Stomach smooth muscle (tissue), 2 donors: Measurements from ENCODE around the gene PON3.
A peak's percentile ranks its signal among the peaks of the same experiment; 100 is the strongest.

Experiments used
- H3K27ac ChIP-seq: one replicate; pipeline ENCODE4 v1.7.0; 2013; ENCODE audit warnings: mild to moderate bottlenecking, low read length, inconsistent platforms
- H3K27me3 ChIP-seq, 2 donors: one replicate each; pipeline ENCODE4 v1.7.0; 2013; ENCODE audit warnings: low read length in 2 of 2; ENCODE audit not compliant: insufficient read depth in 2 of 2, control insufficient read depth in 1 of 2
- H3K36me3 ChIP-seq, 2 donors: one replicate each; pipeline ENCODE4 v1.7.0; 2013; ENCODE audit warnings: low read length in 2 of 2; ENCODE audit not compliant: control insufficient read depth in 2 of 2, insufficient read depth in 2 of 2
- H3K4me1 ChIP-seq: one replicate; pipeline ENCODE4 v1.7.0; 2013; ENCODE audit warnings: low read length; ENCODE audit not compliant: control insufficient read depth, insufficient read depth
- H3K4me3 ChIP-seq, 2 donors: one replicate each; pipeline ENCODE4 v1.7.0; 2013; ENCODE audit warnings: low read length in 2 of 2
- H3K9ac ChIP-seq, 2 donors: one replicate each; pipeline ENCODE4 v1.7.0; 2013; ENCODE audit warnings: low read length in 2 of 2, mild to moderate bottlenecking in 1 of 2
- H3K9me3 ChIP-seq, 2 donors: one replicate each; pipeline ENCODE4 v1.7.0; 2013; ENCODE audit warnings: low read length in 2 of 2; ENCODE audit not compliant: control insufficient read depth in 2 of 2
- donor health status: healthy.
- donor health status: Pancreatic carcinoma.

PON3 gene

DNA sequence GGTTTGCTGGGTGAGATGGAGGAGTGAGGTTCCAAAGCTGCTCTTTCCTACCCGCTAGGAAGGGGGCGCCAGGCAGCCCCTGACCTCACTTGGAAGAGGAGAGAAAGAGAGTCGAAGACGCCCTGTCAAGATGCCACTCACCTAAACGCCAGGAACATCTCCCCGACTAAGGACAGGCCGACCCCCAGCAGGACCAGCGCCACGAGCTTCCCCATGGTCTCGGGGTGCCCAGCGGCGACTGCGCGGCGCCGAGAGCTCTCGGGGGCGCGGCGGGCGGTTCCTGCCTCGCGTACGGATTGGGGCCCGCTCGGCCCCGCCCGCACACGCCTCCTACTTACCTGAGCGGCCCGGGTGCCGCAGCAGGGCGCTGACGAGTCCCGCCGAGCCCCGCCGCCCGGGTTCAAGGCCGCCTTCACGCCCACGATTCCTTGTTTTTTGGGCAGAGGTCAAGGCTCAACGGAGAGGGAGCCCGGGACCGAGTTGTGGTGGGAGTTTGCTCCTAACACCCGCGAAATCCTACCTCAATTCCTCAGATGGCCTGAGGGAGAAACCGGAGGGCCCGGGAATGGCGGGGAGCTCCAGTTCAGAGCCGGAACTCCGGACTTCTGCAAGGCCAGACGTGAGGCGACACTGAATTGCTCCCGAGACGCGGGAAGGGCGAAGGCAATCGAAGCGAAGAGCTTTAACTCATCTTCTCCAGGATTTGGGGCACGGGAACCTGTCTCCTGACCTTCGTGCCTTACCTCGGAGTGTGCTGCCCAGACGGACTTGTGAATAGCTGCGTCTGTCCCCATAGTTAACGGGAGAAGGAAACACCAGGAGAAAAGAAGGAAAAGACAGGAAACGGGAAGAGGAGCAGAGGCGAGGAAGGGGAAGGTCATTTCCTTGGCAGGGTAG lies at the start of gene PON3:
TSS of gene PON3 (minus strand) at position 240 of the 897 bp plus-strand sequence. CDS start at position 215, 25 bp downstream.
- Histone ChIP-seq H3K36me3 (no peaks in the 10 kb centered on the region), H3K9ac (peak within 1 kb of the TSS; percentile 36 to 45), H3K4me1 (peaks cover 2% of the 10 kb centered on the region), H3K4me3 (peak within 1 kb of the TSS; percentile 60 to 70), H3K27ac (no peak within 1 kb of the TSS), H3K27me3 (peaks cover 13 to 26% of the 10 kb centered on the region in 2 donors), H3K9me3 (no peaks in the 10 kb centered on the region)

DNA sequence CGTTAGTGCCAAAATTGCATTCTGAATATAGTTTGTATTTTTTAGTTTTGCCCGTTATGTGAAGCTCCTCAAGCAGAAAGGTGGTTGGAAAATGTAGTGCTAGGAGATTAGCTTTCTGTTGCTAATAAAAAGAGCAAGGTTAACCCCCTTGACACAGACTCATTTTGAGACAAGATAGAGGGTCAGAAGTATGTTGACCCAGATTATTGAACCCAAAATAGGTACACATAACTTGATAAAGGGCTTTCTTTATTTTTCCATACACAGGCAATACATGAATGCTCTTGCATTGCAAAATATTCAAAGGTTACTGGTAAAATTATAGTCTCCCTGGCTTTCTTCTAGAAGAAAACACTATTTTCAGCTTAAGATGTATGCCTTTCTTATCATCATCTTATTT lies 48.6 kb upstream of the PON3 start:
- H3K9ac ChIP-seq, result no peak overlapping the region
- H3K4me1 ChIP-seq, result no peaks in the 10 kb centered on the region
- no peaks in the 10 kb centered on the region for H3K36me3 ChIP-seq
- no peak overlapping the region for H3K27ac ChIP-seq
- no peaks in the 10 kb centered on the region for H3K27me3 ChIP-seq
- no peak overlapping the region for H3K4me3 ChIP-seq
- H3K9me3 ChIP-seq, result no peaks in the 10 kb centered on the region

DNA sequence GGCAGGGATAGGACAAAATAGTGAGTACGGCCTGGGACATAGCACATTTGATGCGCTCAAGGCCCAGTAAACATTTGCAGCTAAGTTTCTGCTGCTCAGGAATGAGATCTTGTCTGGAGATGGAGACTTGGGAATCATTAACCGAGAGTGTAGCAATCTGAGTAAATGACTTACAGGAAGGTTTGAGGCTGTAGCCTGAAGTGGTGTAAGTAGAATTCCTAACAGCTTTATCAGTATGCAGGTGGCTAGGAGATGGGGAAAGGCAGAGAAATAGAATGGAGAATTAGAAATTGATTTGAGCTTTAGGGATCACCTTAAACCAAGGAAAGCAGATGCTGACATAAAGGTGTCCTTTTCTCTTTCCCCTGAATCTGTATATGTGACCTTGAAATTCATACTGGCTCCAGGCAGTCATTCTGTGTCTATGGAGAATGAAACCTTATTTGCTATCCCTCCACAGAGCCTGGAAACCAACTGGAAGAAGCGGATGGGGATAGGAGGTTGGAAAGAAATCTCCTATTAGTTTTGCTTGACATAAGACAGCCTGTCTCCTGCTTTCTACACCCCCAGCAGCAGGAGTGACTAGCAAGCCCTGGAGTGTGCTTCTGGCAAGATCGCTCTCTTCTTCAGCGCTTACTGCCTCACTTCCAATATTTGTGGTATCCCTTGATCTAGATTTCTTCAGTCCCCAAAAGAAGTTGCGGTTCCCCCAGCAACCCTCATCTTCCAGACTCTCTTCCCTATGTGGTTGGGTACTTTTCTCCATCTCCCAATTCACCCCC lies 45.1 kb upstream of the PON3 start:
- Histone ChIP-seq H3K4me1 (no peaks in the 10 kb centered on the region), H3K27ac (no peak overlapping the region), H3K36me3 (no peaks in the 10 kb centered on the region)

DNA sequence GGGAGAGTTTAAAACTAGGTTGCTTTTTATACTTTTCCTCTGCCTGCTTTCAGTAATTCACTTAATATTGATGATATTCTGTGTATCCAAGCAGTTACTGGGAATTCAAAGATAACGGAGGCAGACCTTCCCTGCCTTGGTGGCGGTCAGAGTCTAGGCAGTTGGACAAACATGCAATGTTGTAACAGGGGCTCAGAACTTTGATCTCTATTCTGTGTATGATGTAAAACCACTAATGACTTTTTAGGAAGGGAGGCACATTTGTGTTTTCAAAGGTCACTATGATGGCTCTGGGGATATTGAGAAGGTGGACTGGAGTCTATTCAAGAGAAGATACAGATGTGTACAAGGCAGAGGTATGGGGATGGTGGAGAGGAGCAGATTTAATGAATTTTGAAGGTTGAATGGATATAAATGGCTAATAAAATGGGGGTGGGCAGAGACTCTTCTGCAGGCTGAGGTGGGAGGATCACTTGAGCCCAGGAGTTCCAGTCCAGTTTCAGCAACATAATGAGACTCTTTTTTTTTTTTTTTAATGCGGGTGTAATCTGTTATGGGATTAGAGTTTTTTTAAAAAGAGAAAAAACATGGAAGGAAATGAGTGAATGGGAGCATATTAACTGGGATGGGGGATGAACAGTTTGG lies 44.3 kb upstream of the PON3 start:
- no peaks in the 10 kb centered on the region for H3K4me1 ChIP-seq
- no peaks in the 10 kb centered on the region for H3K36me3 ChIP-seq
- no peak overlapping the region for H3K9ac ChIP-seq
- H3K27ac ChIP-seq, result no peak overlapping the region
- H3K4me3 ChIP-seq, result no peak overlapping the region
- H3K9me3 ChIP-seq, result no peaks in the 10 kb centered on the region
- no peaks in the 10 kb centered on the region for H3K27me3 ChIP-seq

More for the DNA sequence above, 45.1 kb upstream of the PON3 start:
- Histone ChIP-seq H3K27me3 (no peaks in the 10 kb centered on the region), H3K9ac (no peak overlapping the region), H3K9me3 (no peaks in the 10 kb centered on the region), H3K4me3 (no peak overlapping the region)

DNA sequence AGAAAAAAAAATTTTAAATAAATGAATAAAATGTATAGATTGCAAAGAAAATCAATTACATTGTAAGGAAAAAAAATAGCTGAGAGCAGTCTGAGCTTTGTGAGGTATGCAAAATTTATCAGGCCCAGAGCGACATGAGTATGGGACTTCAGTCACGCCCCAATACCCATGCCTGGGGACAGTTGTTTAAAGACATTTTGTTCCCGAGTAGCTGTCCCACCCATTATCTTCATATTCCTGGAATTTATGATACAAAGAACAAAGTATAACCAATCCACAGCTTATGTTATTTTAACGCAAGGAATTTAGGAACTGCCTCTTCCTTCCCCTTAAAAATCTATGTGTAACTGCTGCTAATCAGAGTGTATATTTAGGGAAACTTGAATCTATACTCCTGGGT lies 40.2 kb upstream of the PON3 start:
- Histone ChIP-seq H3K27me3 (no peaks in the 10 kb centered on the region), H3K27ac (no peak overlapping the region), H3K4me1 (peaks cover 7% of the 10 kb centered on the region), H3K4me3 (no peak overlapping the region), H3K36me3 (no peaks in the 10 kb centered on the region), H3K9ac (no peak overlapping the region), H3K9me3 (no peaks in the 10 kb centered on the region)

DNA sequence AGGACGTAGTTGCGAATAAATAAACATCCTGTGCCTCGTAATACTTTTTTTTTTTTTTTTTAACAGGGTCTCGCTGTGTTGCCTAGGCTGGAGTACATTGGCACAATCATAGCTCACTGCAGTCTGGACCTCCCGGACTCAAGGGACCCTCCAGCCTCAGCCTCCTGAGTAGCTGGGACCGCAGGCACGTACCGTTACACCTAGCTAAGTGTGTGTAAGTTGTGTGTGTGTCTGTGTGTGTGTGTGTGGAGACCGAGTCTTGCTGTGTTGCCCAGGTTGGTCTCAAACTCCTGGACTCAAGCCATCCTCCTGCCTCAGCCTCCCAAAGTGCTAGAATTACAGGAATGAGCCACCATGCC lies 39.2 kb upstream of the PON3 start:
- peak overlapping the region; percentile 77 to 83 for H3K4me3 ChIP-seq

DNA sequence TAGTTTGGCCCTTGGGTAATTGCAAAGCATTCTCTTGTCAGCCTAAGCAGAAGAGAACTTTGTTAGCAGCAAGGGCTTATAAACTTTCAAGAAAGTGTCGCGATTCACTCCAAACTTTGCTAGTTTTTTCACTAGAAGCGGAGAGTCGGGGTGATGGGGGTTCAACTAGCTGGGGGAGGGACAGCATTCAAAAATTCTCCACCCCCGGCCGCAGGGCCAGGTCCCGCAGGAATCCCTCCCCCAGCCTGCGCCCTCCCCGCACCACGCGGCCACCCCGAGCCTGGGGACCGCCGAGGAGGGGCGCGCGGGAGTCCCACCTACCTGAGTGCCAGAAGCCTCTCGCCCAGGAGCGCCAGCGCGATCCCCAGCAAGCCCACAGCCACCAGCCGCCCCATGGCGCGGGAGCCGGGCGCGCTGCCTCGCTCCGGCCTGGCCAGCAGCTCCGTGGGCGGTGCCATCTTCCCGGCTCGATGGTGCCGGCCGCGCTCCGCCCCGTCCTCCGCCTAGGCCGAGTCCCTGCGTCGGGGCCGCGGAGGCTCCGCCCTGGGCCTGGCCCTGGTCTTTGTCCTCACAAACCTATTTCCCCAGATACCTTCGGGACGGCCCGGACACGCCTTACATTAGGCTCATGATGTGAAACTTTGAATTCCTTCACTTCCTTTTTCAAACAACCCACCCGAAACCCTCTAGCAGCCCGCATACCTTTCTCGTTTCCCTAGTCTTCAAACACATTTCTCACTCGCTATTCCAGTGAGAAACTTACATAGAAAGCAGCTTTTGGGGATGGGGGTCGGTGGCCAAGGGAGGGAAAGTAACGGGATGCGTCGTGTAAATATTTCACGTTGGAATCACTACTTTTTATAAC lies 38.6 kb upstream of the PON3 start, which contains the start of gene PON2:
TSS of gene PON2 (minus strand) at position 472 of the 865 bp plus-strand sequence. CDS start at position 395, 77 bp downstream.
- Histone ChIP-seq H3K4me3 (peak within 1 kb of the TSS; percentile 77 to 83), H3K27me3 (no peaks in the 10 kb centered on the region), H3K36me3 (no peaks in the 10 kb centered on the region), H3K9me3 (no peaks in the 10 kb centered on the region), H3K27ac (peak within 1 kb of the TSS; percentile 91), H3K9ac (peak within 1 kb of the TSS; percentile 97 to 98), H3K4me1 (peaks cover 7% of the 10 kb centered on the region)

More for the DNA sequence above, 39.2 kb upstream of the PON3 start:
- no peaks in the 10 kb centered on the region for H3K36me3 ChIP-seq
- peak overlapping the region; percentile 91 for H3K27ac ChIP-seq
- no peaks in the 10 kb centered on the region for H3K9me3 ChIP-seq
- no peaks in the 10 kb centered on the region for H3K27me3 ChIP-seq
- H3K9ac ChIP-seq, result peak overlapping the region; percentile 97 to 98
- H3K4me1 ChIP-seq, result peaks cover 7% of the 10 kb centered on the region

DNA sequence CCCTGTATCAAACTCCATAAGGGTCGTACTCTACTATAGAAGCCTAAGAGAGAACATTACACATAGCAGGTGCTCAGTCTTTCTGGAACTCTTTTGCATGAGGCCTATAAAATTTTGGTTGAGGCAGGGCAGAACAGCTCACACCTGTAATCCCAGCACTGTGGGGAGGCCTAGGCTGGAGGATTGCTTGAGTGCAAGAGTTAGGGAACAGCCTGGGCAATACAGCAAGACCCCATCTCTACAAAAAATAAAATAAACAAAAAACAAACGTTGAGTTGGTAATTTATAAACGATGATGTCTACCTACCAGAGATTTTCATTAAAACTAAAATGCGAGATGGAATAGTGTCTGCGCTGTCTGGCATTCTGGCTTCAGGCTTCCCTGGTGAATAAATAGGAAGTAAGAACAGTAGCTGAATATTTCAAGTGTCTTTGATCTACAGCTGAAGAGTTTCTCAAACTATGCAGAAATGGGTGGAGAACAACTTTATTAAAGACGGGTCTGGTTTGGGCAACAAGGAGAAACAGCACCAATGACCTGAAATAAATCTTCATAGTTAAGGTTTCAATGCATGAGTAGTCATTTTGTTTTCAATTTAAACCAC lies 37.9 kb upstream of the PON3 start:
- H3K4me3 ChIP-seq, result peak overlapping the region; percentile 77 to 83
- H3K4me1 ChIP-seq, result peaks cover 7% of the 10 kb centered on the region
- no peaks in the 10 kb centered on the region for H3K36me3 ChIP-seq
- H3K9ac ChIP-seq, result peak overlapping the region; percentile 97 to 98
- H3K27me3 ChIP-seq, result no peaks in the 10 kb centered on the region
- no peaks in the 10 kb centered on the region for H3K9me3 ChIP-seq
- peak overlapping the region; percentile 91 for H3K27ac ChIP-seq

DNA sequence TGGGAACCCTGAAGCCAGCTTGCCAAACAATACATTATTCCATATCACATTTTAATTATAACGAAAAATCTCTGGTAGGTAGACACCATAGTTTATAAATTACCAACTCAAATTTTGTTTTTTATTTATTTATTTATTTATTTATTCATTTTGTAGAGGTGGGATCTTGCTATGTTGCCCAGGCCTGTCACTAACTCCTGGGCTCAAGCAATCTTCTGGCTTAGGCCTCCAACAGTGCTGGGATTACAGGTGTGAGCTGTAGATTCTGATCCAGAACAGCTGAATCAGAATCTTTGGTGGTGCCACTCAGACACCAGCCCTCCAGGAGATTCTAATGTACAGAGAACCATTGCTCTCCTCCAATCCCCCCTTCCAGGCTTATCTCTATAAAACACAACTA lies 37.0 kb upstream of the PON3 start:
- Histone ChIP-seq H3K4me1 (peaks cover 7% of the 10 kb centered on the region), H3K4me3 (no peak overlapping the region), H3K27ac (no peak overlapping the region), H3K9ac (no peak overlapping the region), H3K27me3 (no peaks in the 10 kb centered on the region), H3K36me3 (no peaks in the 10 kb centered on the region), H3K9me3 (no peaks in the 10 kb centered on the region)
